ENCODE measurements around the gene ADAMTS7. TPM values are rescaled to one million over a fixed set of nuclear protein-coding genes. Genes with fewer than 3 reads are reported as not detected.

The ADAMTS7 gene
- total and polyA plus RNA-seq, 2 donors (not counting 3 experiments of a cell fraction or from before 2014, with no cell fraction given), result 49.6 to 64.7 TPM

DNA sequence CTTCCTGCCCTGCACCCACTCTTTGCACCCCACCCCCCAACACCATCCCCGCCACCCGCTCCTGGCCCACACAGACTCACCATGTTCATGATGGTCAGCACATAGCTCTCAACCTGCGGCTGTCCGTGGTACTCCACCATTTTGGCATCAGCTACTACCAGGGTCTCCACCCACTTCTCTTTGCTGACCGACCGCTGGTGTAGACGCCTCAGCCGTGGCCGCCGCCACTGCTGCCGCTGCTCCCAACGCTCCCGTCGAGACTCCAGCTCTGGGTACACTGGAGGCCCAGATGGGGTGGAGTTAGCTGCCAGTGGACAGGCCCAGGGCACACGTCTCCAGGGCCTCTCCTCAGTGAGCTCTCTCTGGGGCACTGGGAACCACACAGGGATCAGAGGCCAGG, 14.8 kb downstream of the ADAMTS7 start:
- Histone ChIP-seq H3K9me3 (replicated peaks; ENCODE audit: control insufficient read depth, insufficient read depth, low read length) (no peaks in the 10 kb centered on the region), H3K9ac (replicated peaks; ENCODE audit: extremely low read depth, insufficient read depth, low read length) (no peak overlapping the region), H3K27ac (ENCODE audit: insufficient read depth, low read depth, low read length) (no peak overlapping the region), H3K9me1 (replicated peaks; ENCODE audit: control insufficient read depth, extremely low read depth, insufficient read depth, low read length) (no peaks in the 10 kb centered on the region), H3K4me3 (replicated peaks in 1 of 3; ENCODE audit: insufficient read depth in 1 of 3, low read depth in 1 of 3, low read length in 3 of 3) (no peak overlapping the region), H4K20me1 (replicated peaks; ENCODE audit: control insufficient read depth, extremely low read depth, insufficient read depth, low read length) (no peaks in the 10 kb centered on the region), H3K4me2 (ENCODE audit: insufficient read depth, low read length) (no peak overlapping the region), H3K27me3 (ENCODE audit: control insufficient read depth in 2 of 2, insufficient read depth in 2 of 2, low read length in 2 of 2) (no peaks in the 10 kb centered on the region), H3K79me2 (ENCODE audit: control insufficient read depth, insufficient read depth, low read length) (no peaks in the 10 kb centered on the region), H3K36me3 (ENCODE audit: control insufficient read depth in 2 of 2, extremely low read depth in 1 of 2, insufficient read depth in 2 of 2, low read length in 2 of 2) (peaks cover 0 to 14% of the 10 kb centered on the region in 2 experiments), H2AFZ (ENCODE audit: low read depth, low read length) (no peak overlapping the region), H3K4me1 (ENCODE audit: control insufficient read depth, extremely low read depth, insufficient read depth, low read length) (no peaks in the 10 kb centered on the region)
- CTCF ChIA-PET, result interaction anchor here (1.2 to 1.7 kb wide), 2 partner anchors 11 to 12 kb away, joined by 4 to 6 read pairs; no protein-coding TSS in a partner anchor
- dilution Hi-C loops (cut with MboI; ENCODE audit: extremely low pct_ligation_motif_present, low sequenced_read_pairs) (no loop called here), intact Hi-C loops (cut with micrococcal nuclease) (no loop called here)
- FAIRE-seq, result no peak
- POLR2A ChIA-PET, result no interaction called here
- BruUV-seq (replicated peaks), result no TSS peak
- TF ChIP-seq FOS (IDR thresholded peaks at IDR 0.05; ENCODE audit: borderline replicate concordance, insufficient read depth, low read length) (no peak), MYC (IDR thresholded peaks at IDR 0.05; ENCODE audit: low read depth, low read length) (no peak), GATA2 (IDR thresholded peaks at IDR 0.05; ENCODE audit: insufficient read depth, insufficient read length, low read depth, low read length) (no peak), POLR2AphosphoS5 (IDR thresholded peaks at IDR 0.05; ENCODE audit: insufficient read depth, low read depth, low read length) (no peak), EZH2 (IDR thresholded peaks at IDR 0.05; ENCODE audit: borderline replicate concordance, low read depth, low read length, severe bottlenecking) (no peak), POLR2A (IDR thresholded peaks at IDR 0.05; ENCODE audit: low read depth, low read length) (no peak), JUN (IDR thresholded peaks at IDR 0.05; ENCODE audit: borderline replicate concordance, insufficient read depth, insufficient read length, low read depth) (no peak)
- TF ChIP-seq, protein P1, sequence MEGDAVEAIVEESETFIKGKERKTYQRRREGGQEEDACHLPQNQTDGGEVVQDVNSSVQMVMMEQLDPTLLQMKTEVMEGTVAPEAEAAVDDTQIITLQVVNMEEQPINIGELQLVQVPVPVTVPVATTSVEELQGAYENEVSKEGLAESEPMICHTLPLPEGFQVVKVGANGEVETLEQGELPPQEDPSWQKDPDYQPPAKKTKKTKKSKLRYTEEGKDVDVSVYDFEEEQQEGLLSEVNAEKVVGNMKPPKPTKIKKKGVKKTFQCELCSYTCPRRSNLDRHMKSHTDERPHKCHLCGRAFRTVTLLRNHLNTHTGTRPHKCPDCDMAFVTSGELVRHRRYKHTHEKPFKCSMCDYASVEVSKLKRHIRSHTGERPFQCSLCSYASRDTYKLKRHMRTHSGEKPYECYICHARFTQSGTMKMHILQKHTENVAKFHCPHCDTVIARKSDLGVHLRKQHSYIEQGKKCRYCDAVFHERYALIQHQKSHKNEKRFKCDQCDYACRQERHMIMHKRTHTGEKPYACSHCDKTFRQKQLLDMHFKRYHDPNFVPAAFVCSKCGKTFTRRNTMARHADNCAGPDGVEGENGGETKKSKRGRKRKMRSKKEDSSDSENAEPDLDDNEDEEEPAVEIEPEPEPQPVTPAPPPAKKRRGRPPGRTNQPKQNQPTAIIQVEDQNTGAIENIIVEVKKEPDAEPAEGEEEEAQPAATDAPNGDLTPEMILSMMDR (IDR thresholded peaks at IDR 0.05; ENCODE audit: extremely low read depth in 1 of 2, insufficient read depth in 1 of 2, low read depth in 1 of 2, low read length in 2 of 2), result no peak
- TF ChIP-seq, protein P2, sequence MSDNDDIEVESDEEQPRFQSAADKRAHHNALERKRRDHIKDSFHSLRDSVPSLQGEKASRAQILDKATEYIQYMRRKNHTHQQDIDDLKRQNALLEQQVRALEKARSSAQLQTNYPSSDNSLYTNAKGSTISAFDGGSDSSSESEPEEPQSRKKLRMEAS (IDR thresholded peaks at IDR 0.05; ENCODE audit: insufficient read depth, insufficient read length), result no peak
- DNase-seq (ENCODE audit: low read depth, low spot score), result no peak

All from endothelial cell of umbilical vein (primary cell).